ENCODE data around the gene SVIP.

DNA sequence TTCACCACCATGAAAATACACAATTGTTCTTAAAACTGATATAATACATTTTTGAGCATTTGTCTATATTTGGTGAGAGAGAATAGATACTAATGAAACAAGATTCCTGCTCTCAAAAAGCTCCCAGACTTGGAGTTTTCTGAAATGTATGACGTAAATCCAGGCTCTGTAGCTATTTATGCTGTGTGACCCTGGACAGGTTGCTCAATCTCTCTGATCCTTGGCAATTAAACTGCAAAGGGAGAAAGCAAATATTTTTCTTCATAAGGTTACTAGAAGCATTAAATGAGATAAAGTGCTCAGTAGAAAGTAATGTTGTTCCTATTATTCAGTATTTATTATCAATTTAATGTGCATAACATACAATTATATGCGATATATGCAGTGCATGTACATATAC lies 42.5 kb downstream of the SVIP start:
- TF ChIP-seq FOXJ3 (CRISPR knock-in tag; IDR thresholded peaks at IDR 0.05), result no peak
- TF ChIP-seq TAF1 (IDR thresholded peaks at IDR 0.05; ENCODE audit: borderline replicate concordance, low read depth, low read length), result no peak
- no peak for TF ChIP-seq MXI1 (IDR thresholded peaks at IDR 0.05; ENCODE audit: low read depth, low read length)
- TF ChIP-seq YY1 (IDR thresholded peaks at IDR 0.05; ENCODE audit: low read depth), result no peak
- TF ChIP-seq, protein P1, sequence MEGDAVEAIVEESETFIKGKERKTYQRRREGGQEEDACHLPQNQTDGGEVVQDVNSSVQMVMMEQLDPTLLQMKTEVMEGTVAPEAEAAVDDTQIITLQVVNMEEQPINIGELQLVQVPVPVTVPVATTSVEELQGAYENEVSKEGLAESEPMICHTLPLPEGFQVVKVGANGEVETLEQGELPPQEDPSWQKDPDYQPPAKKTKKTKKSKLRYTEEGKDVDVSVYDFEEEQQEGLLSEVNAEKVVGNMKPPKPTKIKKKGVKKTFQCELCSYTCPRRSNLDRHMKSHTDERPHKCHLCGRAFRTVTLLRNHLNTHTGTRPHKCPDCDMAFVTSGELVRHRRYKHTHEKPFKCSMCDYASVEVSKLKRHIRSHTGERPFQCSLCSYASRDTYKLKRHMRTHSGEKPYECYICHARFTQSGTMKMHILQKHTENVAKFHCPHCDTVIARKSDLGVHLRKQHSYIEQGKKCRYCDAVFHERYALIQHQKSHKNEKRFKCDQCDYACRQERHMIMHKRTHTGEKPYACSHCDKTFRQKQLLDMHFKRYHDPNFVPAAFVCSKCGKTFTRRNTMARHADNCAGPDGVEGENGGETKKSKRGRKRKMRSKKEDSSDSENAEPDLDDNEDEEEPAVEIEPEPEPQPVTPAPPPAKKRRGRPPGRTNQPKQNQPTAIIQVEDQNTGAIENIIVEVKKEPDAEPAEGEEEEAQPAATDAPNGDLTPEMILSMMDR (IDR thresholded peaks at IDR 0.05), result no peak
- no peak for TF ChIP-seq EP300 (IDR thresholded peaks at IDR 0.05; ENCODE audit: borderline replicate concordance in 1 of 2, low read depth in 1 of 2, low read length in 1 of 2)
- TF ChIP-seq GATA2 (CRISPR knock-in tag; IDR thresholded peaks at IDR 0.05), result no peak
- no peak for TF ChIP-seq EZH2phosphoT487 (IDR thresholded peaks at IDR 0.05; ENCODE audit: borderline replicate concordance, low read depth)
- TF ChIP-seq, protein P2, sequence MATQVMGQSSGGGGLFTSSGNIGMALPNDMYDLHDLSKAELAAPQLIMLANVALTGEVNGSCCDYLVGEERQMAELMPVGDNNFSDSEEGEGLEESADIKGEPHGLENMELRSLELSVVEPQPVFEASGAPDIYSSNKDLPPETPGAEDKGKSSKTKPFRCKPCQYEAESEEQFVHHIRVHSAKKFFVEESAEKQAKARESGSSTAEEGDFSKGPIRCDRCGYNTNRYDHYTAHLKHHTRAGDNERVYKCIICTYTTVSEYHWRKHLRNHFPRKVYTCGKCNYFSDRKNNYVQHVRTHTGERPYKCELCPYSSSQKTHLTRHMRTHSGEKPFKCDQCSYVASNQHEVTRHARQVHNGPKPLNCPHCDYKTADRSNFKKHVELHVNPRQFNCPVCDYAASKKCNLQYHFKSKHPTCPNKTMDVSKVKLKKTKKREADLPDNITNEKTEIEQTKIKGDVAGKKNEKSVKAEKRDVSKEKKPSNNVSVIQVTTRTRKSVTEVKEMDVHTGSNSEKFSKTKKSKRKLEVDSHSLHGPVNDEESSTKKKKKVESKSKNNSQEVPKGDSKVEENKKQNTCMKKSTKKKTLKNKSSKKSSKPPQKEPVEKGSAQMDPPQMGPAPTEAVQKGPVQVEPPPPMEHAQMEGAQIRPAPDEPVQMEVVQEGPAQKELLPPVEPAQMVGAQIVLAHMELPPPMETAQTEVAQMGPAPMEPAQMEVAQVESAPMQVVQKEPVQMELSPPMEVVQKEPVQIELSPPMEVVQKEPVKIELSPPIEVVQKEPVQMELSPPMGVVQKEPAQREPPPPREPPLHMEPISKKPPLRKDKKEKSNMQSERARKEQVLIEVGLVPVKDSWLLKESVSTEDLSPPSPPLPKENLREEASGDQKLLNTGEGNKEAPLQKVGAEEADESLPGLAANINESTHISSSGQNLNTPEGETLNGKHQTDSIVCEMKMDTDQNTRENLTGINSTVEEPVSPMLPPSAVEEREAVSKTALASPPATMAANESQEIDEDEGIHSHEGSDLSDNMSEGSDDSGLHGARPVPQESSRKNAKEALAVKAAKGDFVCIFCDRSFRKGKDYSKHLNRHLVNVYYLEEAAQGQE (IDR thresholded peaks at IDR 0.05; ENCODE audit: low read depth, low read length), result no peak
- TF ChIP-seq RFX5 (IDR thresholded peaks at IDR 0.05; ENCODE audit: low read length), result no peak
- no peak for TF ChIP-seq POLR2AphosphoS5 (IDR thresholded peaks at IDR 0.05; ENCODE audit: low read depth, low read length)
- TF ChIP-seq, protein P3, sequence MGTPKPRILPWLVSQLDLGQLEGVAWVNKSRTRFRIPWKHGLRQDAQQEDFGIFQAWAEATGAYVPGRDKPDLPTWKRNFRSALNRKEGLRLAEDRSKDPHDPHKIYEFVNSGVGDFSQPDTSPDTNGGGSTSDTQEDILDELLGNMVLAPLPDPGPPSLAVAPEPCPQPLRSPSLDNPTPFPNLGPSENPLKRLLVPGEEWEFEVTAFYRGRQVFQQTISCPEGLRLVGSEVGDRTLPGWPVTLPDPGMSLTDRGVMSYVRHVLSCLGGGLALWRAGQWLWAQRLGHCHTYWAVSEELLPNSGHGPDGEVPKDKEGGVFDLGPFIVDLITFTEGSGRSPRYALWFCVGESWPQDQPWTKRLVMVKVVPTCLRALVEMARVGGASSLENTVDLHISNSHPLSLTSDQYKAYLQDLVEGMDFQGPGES (IDR thresholded peaks at IDR 0.05; ENCODE audit: low read depth, low read length), result no peak
- TF ChIP-seq, protein P4, sequence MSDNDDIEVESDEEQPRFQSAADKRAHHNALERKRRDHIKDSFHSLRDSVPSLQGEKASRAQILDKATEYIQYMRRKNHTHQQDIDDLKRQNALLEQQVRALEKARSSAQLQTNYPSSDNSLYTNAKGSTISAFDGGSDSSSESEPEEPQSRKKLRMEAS (IDR thresholded peaks at IDR 0.05; ENCODE audit: low read depth), result no peak

All from SK-N-SH (cell line).